HG02610 (cell line): ENCODE results near the gene CLEC20A.

ENCODE experiments used
- ATAC-seq: cut with Tn5 transposase; IDR thresholded peaks from one replicate; pipeline ENCODE4 v1.9.1; 2021; ENCODE audit warnings: mild to moderate bottlenecking, moderate library complexity; ENCODE audit not compliant: unreplicated experiment

Gene CLEC20A

GRCh38 chr1:178500936-178501554 is 4.3 kb upstream of the CLEC20A start:
- ATAC-seq = no peak

- no peak for ATAC-seq
Observed at GRCh38 chr1:178500091-178500770, 3.5 kb upstream of the CLEC20A start.

- ATAC-seq = no peak
Observed at GRCh38 chr1:178498896-178499675, 2.3 kb upstream of the CLEC20A start.

- no peak for ATAC-seq
Observed at GRCh38 chr1:178497903-178498478, 1.2 kb upstream of the CLEC20A start.

GRCh38 chr1:178495741-178496409 is 889 bp downstream of the CLEC20A start:
- ATAC-seq = no peak

GRCh38 chr1:178495158-178495557 is 1.6 kb downstream of the CLEC20A start:
- ATAC-seq = no peak

- ATAC-seq = no peak
Observed at GRCh38 chr1:178494569-178494971, 2.2 kb downstream of the CLEC20A start.

- ATAC-seq = no peak
Observed at GRCh38 chr1:178493301-178493741, 3.4 kb downstream of the CLEC20A start.

- no peak for ATAC-seq
Observed at GRCh38 chr1:178492341-178492740, 4.4 kb downstream of the CLEC20A start.

- no peak for ATAC-seq
Observed at GRCh38 chr1:178491721-178492120, 5.0 kb downstream of the CLEC20A start.

GRCh38 chr1:178490967-178491366 is 5.8 kb downstream of the CLEC20A start:
- no peak for ATAC-seq

- no peak for ATAC-seq
Observed at GRCh38 chr1:178490136-178490535, 6.6 kb downstream of the CLEC20A start.

GRCh38 chr1:178489399-178489798 is 7.4 kb downstream of the CLEC20A start:
- no peak for ATAC-seq

- no peak for ATAC-seq
Observed at GRCh38 chr1:178488393-178488792, 8.4 kb downstream of the CLEC20A start.

GRCh38 chr1:178487070-178487615 is 9.6 kb downstream of the CLEC20A start:
- no peak for ATAC-seq

- no peak for ATAC-seq
Observed at GRCh38 chr1:178486100-178487069, 10.4 kb downstream of the CLEC20A start.

GRCh38 chr1:178485541-178485981 is 11.2 kb downstream of the CLEC20A start:
- no peak for ATAC-seq

GRCh38 chr1:178484698-178485225 is 12.0 kb downstream of the CLEC20A start:
- no peak for ATAC-seq
